ENCODE data around the gene PIGM.

The PIGM gene

GRCh38 chr1:160020196-160020595 is 11.6 kb downstream of the PIGM start:
- FAIRE-seq = no peak

- FAIRE-seq = no peak
These were observed 12.9 kb downstream of the PIGM start for GRCh38 chr1:160018900-160019299.

- FAIRE-seq = no peak
These were observed 13.4 kb downstream of the PIGM start for GRCh38 chr1:160018347-160018746.

GRCh38 chr1:160017592-160017991 is 14.2 kb downstream of the PIGM start:
- FAIRE-seq = no peak

GRCh38 chr1:160011781-160012180 is 20.0 kb downstream of the PIGM start:
- no peak for FAIRE-seq

- no peak for FAIRE-seq
These were observed 22.0 kb downstream of the PIGM start for GRCh38 chr1:160009801-160010200.

- FAIRE-seq = no peak
These were observed 22.7 kb downstream of the PIGM start for GRCh38 chr1:160009081-160009480.

GRCh38 chr1:160007577-160008200 is 24.1 kb downstream of the PIGM start:
- peak; percentile 85 for FAIRE-seq

GRCh38 chr1:160006312-160006940 is 25.4 kb downstream of the PIGM start:
- peak; percentile 34 for FAIRE-seq

- FAIRE-seq = no peak
These were observed 26.7 kb downstream of the PIGM start for GRCh38 chr1:160005070-160005469.

- no peak for FAIRE-seq
These were observed 27.4 kb downstream of the PIGM start for GRCh38 chr1:160004425-160004824.

GRCh38 chr1:160004001-160004400 is 27.8 kb downstream of the PIGM start:
- no peak for FAIRE-seq

GRCh38 chr1:160001440-160001839 is 30.4 kb downstream of the PIGM start:
- FAIRE-seq = no peak

GRCh38 chr1:159999204-159999603 is 32.6 kb downstream of the PIGM start:
- FAIRE-seq = no peak

- no peak for FAIRE-seq
These were observed 35.1 kb downstream of the PIGM start for GRCh38 chr1:159996653-159997052.

- FAIRE-seq = no peak
These were observed 36.9 kb downstream of the PIGM start for GRCh38 chr1:159994896-159995295.

GRCh38 chr1:159993911-159994310 is 37.9 kb downstream of the PIGM start:
- no peak for FAIRE-seq

- FAIRE-seq = no peak
These were observed 39.6 kb downstream of the PIGM start for GRCh38 chr1:159992161-159992560.

- FAIRE-seq = no peak
These were observed 40.3 kb downstream of the PIGM start for GRCh38 chr1:159991513-159991912.

- no peak for FAIRE-seq
These were observed 41.8 kb downstream of the PIGM start for GRCh38 chr1:159990005-159990404.

GRCh38 chr1:159989581-159989980 is 42.2 kb downstream of the PIGM start:
- FAIRE-seq = no peak

GRCh38 chr1:159988006-159988405 is 43.8 kb downstream of the PIGM start:
- FAIRE-seq = no peak

GRCh38 chr1:159987186-159987585 is 44.6 kb downstream of the PIGM start:
- no peak for FAIRE-seq

GRCh38 chr1:159986531-159986930 is 45.3 kb downstream of the PIGM start:
- FAIRE-seq = no peak

GRCh38 chr1:159986093-159986492 is 45.7 kb downstream of the PIGM start:
- no peak for FAIRE-seq

All from G401.6 (cell line).